Coronary artery (tissue), 2 donors: ENCODE results near the gene LYST.

Experiments
- DNase-seq: peaks from one replicate; pipeline ENCODE4 v3.0.0-alpha.2; 2017; ENCODE audit warnings: low spot score
- H3K27ac ChIP-seq, 2 donors: fragments of 200-600 bp; sonication (generic); one replicate each; pipeline ENCODE4 v1.5.1; 2016 to 2019
- H3K4me3 ChIP-seq: fragments of 200-600 bp; sonication (generic); 2 replicates; pipeline ENCODE4 v1.5.1; 2016; ENCODE audit warnings: mild to moderate bottlenecking, moderate library complexity
- CTCF ChIP-seq: fragments of 200-600 bp; sonication (generic); IDR thresholded peaks from one replicate; pipeline ENCODE4 v1.5.1; 2019; ENCODE audit warnings: antibody characterized with exemption

LYST gene

GRCh38 chr1:235844776-235845175, 21.9 kb downstream of the LYST start:
- Histone ChIP-seq H3K4me3 (no peak overlapping the region), H3K27ac (no peak overlapping the region)
- TF ChIP-seq CTCF = no peak
- DNase-seq = no peak

- TF ChIP-seq CTCF = no peak
- no peak for DNase-seq
- Histone ChIP-seq H3K27ac (no peak overlapping the region), H3K4me3 (no peak overlapping the region)
Observed at GRCh38 chr1:235843461-235843961, 23.2 kb downstream of the LYST start.

GRCh38 chr1:235841938-235842545, 24.7 kb downstream of the LYST start:
- DNase-seq = no peak
- TF ChIP-seq CTCF = no peak
- Histone ChIP-seq H3K27ac (no peak overlapping the region), H3K4me3 (no peak overlapping the region)

GRCh38 chr1:235838021-235838420, 28.7 kb downstream of the LYST start:
- no peak for DNase-seq
- Histone ChIP-seq H3K27ac (no peak overlapping the region), H3K4me3 (no peak overlapping the region)
- TF ChIP-seq CTCF = no peak

- peak overlapping the region; percentile 52 for H3K4me3 ChIP-seq
- DNase-seq = no peak
- no peak for TF ChIP-seq CTCF
- peak overlapping the region in 1 of 2 donors; percentile 40 for H3K27ac ChIP-seq
Observed at GRCh38 chr1:235835226-235835625, 31.5 kb downstream of the LYST start.

DNA sequence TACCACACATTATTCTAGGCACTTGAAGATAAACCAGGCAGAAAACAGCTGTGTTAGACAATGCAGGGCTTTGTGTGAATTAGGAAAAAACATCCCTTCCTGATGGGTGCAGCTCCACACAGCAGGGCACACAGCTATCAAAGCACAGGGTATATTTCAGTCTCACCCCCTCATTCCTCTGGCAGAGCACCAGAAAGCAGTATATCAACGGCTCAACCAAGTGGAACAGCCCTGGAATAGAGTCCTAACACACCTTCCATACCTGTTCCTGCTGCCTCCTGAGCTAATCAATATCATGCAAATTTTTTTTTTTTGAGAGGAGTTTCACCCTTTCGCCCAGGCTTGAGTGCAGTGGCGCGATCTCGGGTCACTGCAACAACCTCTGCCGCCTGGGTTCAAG, 32.1 kb downstream of the LYST start:
- Histone ChIP-seq H3K4me3 (no peak overlapping the region), H3K27ac (peak overlapping the region in 1 of 2 donors; percentile 40)
- no peak for TF ChIP-seq CTCF
- no peak for DNase-seq

DNA sequence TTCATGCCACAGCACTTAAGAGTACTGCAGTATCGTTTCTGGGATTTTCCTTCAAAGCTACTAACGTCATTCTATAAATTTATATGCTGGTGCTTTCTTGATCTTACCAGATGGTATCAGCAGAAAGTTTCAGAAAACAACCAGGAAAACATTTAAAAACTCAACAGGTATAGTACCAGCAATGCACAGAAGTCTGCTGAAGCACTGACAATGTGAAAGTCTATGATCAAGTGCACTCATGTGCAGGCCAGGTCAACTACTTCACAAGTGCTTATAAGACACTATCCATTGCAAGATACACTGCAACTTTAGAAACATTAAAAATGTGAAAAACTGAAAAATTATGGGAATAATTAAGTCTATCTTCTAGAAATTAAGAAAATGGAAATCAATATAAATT, 34.7 kb downstream of the LYST start:
- no peak for DNase-seq
- no peak overlapping the region for H3K4me3 ChIP-seq
- no peak overlapping the region for H3K27ac ChIP-seq
- no peak for TF ChIP-seq CTCF
